ENCODE data around the gene RSAD2.

DNA sequence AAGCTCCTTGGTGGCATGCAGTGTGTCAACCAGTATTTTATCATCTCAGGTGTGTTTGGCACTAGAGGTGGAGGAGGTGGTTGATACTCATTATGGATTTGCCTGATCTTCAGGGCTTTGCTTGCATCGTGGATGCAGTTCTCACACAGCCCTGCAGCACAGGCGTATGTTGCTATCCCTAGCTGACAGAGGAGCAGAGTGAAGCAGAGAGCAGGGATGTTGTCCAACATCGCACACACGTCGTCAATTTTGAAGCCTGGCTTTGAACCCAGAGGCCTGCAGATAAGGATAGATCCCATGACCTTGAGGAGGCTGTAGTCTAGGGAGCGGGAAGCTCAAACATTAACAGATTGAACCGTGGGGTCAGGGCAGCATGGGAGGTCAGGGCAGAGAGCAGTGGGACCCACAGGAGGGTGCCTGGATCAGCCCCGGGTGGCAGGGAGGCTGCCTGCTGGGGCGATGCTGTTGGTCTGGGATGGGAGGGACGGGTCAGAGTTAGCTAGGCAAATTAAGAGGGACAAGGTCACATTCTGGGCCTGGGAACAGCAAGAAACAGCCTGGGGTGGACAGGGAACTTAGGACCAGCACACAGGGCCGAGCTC, 43.8 kb downstream of the RSAD2 start:
- TF ChIP-seq EZH2 (IDR thresholded peaks at IDR 0.05; ENCODE audit: insufficient read depth, low read length) (no peak), CTCF (IDR thresholded peaks at IDR 0.05; ENCODE audit: insufficient read depth, low read depth, low read length) (no peak)

Data from astrocyte (in vitro differentiated cells and primary cell).